A549 (cell line): ENCODE measurements around the gene CC2D2B. TPM values are rescaled to one million over a fixed set of nuclear protein-coding genes. Genes with fewer than 3 reads are reported as not detected.
"Not testable (repeated sequence)": the region's sequence is repeated elsewhere in the genome, so short reads cannot be mapped to it uniquely, and the experiment has no call there.

ENCODE experiments used
- ATAC-seq, 2 experiments: fragments of 200-7000 bp in 1 of 2; fragments of >200 bp in 1 of 2; cut with Nextera tagmentation in 1 of 2; cut with Tn5 transposase in 1 of 2; 3 replicates each; pipeline versions ENCODE4 v1.8.0 to v1.9.1; 2018 to 2020; ENCODE audit warnings: mild to moderate bottlenecking in 1 of 2, moderate library complexity in 1 of 2
- CTCF ChIA-PET: fragments of 300-600 bp; sonication (Branson Sonifier 250); formaldehyde crosslinking; extraction: SDS; loops from one replicate; lab custom pipeline; 2021; ENCODE audit warnings: antibody characterized with exemption, inconsistent platforms; lab: Yijun Ruan, JAX
- POLR2A ChIA-PET: fragments of 350-600 bp; formaldehyde crosslinking; extraction: SDS; loops from one replicate; lab custom pipeline; 2021; ENCODE audit warnings: antibody characterized with exemption, inconsistent platforms; lab: Yijun Ruan, JAX
- DNase-seq, 2 experiments: peaks; one replicate each; pipeline versions ENCODE4 v3.0.0 to v3.0.0-alpha.2; 2011 to 2016; ENCODE audit warnings: low read depth in 1 of 2, low spot score in 1 of 2
- FAIRE-seq: peaks from 2 replicates; lab custom pipeline; 2011; peaks lifted over from hg19 to GRCh38; lab: Jason Lieb, UNC
- H3K27ac ChIP-seq, 2 experiments: fragments of >200 bp; sonication (Bioruptor Twin); formaldehyde crosslinking; 3 replicates each; pipeline ENCODE4 v1.5.1; 2016 to 2017
- H3K4me1 ChIP-seq: fragments of >200 bp; sonication (Bioruptor Twin); formaldehyde crosslinking; 3 replicates; pipeline ENCODE4 v1.6.1; 2016
- H3K4me2 ChIP-seq: fragments of >200 bp; sonication (Bioruptor Twin); formaldehyde crosslinking; 3 replicates; pipeline ENCODE4 v1.6.1; 2016
- H3K4me3 ChIP-seq: fragments of >200 bp; sonication (Bioruptor Twin); formaldehyde crosslinking; 3 replicates; pipeline ENCODE4 v1.5.1; 2016
- H3K9me3 ChIP-seq: fragments of >200 bp; sonication (Bioruptor Twin); formaldehyde crosslinking; 3 replicates; pipeline ENCODE4 v1.6.1; 2016
- BCL3 ChIP-seq: fragments of >200 bp; sonication (Bioruptor Twin); formaldehyde crosslinking; IDR thresholded peaks from 3 replicates; pipeline ENCODE4 v1.6.1; 2016
- CBX2 ChIP-seq: fragments of 200-600 bp; sonication (generic); IDR thresholded peaks from 2 replicates; pipeline ENCODE4 v1.6.1; 2016; ENCODE audit warnings: low read depth, mild to moderate bottlenecking, borderline replicate concordance
- CBX8 ChIP-seq: fragments of 200-600 bp; sonication (generic); IDR thresholded peaks from 2 replicates; pipeline ENCODE4 v1.6.1; 2016
- CEBPB ChIP-seq, 2 experiments: fragments of >200 bp in 1 of 2; sonication (Bioruptor Twin) in 1 of 2; formaldehyde crosslinking in 1 of 2; IDR thresholded peaks; 2 replicates each; pipeline ENCODE4 v1.6.1; 2012 to 2016
- CHD2 ChIP-seq: fragments of 150-350 bp; IDR thresholded peaks from 2 replicates; pipeline ENCODE4 v1.6.1; 2014; ENCODE audit warnings: low read length; ENCODE audit not compliant: partially characterized antibody
- CHD4 ChIP-seq: fragments of 200-600 bp; sonication (generic); IDR thresholded peaks from 2 replicates; pipeline ENCODE4 v1.6.1; 2016; ENCODE audit warnings: antibody characterized with exemption, mild to moderate bottlenecking, borderline replicate concordance
- ELK1 ChIP-seq: fragments of 150-350 bp; IDR thresholded peaks from 2 replicates; pipeline ENCODE4 v1.6.1; 2014; ENCODE audit warnings: low read depth, mild to moderate bottlenecking, low read length
- ESRRA ChIP-seq: fragments of 150-350 bp; IDR thresholded peaks from 2 replicates; pipeline ENCODE4 v1.6.1; 2014; ENCODE audit warnings: mild to moderate bottlenecking, low read length, borderline replicate concordance
- FOSB ChIP-seq: fragments of 250-450 bp; sonication (Bioruptor Pico); IDR thresholded peaks from 2 replicates; pipeline ENCODE4 v1.5.0; 2020; ENCODE audit warnings: mild to moderate bottlenecking, moderate library complexity
- GATA3 ChIP-seq: IDR thresholded peaks from 2 replicates; pipeline ENCODE4 v1.6.1; 2012; ENCODE audit warnings: borderline replicate concordance
- HDAC2 ChIP-seq: fragments of 200-600 bp; sonication (generic); IDR thresholded peaks from 2 replicates; pipeline ENCODE4 v1.6.1; 2016
- HMGXB4 ChIP-seq: fragments of 250-450 bp; sonication (Bioruptor Pico); IDR thresholded peaks from 2 replicates; pipeline ENCODE4 v1.5.0; 2021; ENCODE audit warnings: mild to moderate bottlenecking, moderate library complexity, borderline replicate concordance
- HOXB5 ChIP-seq: fragments of 250-450 bp; sonication (Bioruptor Pico); IDR thresholded peaks from 2 replicates; pipeline ENCODE4 v1.5.0; 2020; ENCODE audit warnings: mild to moderate bottlenecking, moderate library complexity
- JUN ChIP-seq, 2 experiments: fragments of >200 bp; sonication (Bioruptor Twin); formaldehyde crosslinking; IDR thresholded peaks; 2 replicates in 1 of 2; 3 replicates in 1 of 2; pipeline ENCODE4 v1.6.1; 2016 to 2017
- JUNB ChIP-seq: fragments of >200 bp; sonication (Bioruptor Twin); formaldehyde crosslinking; IDR thresholded peaks from 2 replicates; pipeline ENCODE4 v1.6.1; 2016
- KDM1A ChIP-seq: fragments of 200-600 bp; sonication (generic); IDR thresholded peaks from 2 replicates; pipeline ENCODE4 v1.6.1; 2016; ENCODE audit warnings: low read depth, mild to moderate bottlenecking
- MAFK ChIP-seq: fragments of 450-650 bp; IDR thresholded peaks from 2 replicates; pipeline ENCODE4 v1.6.1; 2014; ENCODE audit not compliant: partially characterized antibody
- MAX ChIP-seq: IDR thresholded peaks from 2 replicates; pipeline ENCODE4 v1.6.1; 2012
- MYC ChIP-seq: IDR thresholded peaks from 2 replicates; pipeline ENCODE4 v1.6.1; 2012; ENCODE audit warnings: mild to moderate bottlenecking, inconsistent platforms, low read length, improper control_type of control experiment, borderline replicate concordance
- NR3C1 ChIP-seq: fragments of >200 bp; sonication (Bioruptor Twin); formaldehyde crosslinking; IDR thresholded peaks from 3 replicates; pipeline ENCODE4 v1.6.1; 2017
- RCOR1 ChIP-seq: fragments of 150-350 bp; IDR thresholded peaks from 2 replicates; pipeline ENCODE4 v1.6.1; 2014; ENCODE audit warnings: antibody characterized with exemption, low read length, low read depth
- REST ChIP-seq: fragments of 200-600 bp; sonication (generic); IDR thresholded peaks from 2 replicates; pipeline ENCODE4 v1.6.1; 2016; ENCODE audit warnings: antibody characterized with exemption, mild to moderate bottlenecking, moderate library complexity
- SREBF2 ChIP-seq: fragments of 450-650 bp; IDR thresholded peaks from 2 replicates; pipeline ENCODE4 v1.6.1; 2014; ENCODE audit warnings: mild to moderate bottlenecking, moderate library complexity
- USF2 ChIP-seq: fragments of 450-650 bp; IDR thresholded peaks from 2 replicates; pipeline ENCODE4 v1.6.1; 2014; ENCODE audit warnings: antibody characterized with exemption
- WGBS: methylation state at CpG from one replicate; pipeline ENCODE4 v1.1.6; 2017; ENCODE audit errors: missing lambda C conversion rate; 5-methylcytosine and 5-hydroxymethylcytosine counted together
- polyA plus RNA-seq, 4 experiments: library from polyadenylated mRNA; depleted of rRNA in 3 of 4; stranded (reverse); fragments of >200 nt; fragmentation: RNase III in 1 of 4; extraction: RNeasy Plus Mini Kit Qiagen cat#74134 plus additional on column Dnase treatment in 1 of 4; gene quantifications; 2 replicates in 3 of 4; 3 replicates in 1 of 4; pipeline ENCODE4 v1.2.3, GENCODE V29; 2011 to 2017

The CC2D2B gene
- polyA plus RNA-seq, 2 of the 4 experiments (the other 2 are of a cell fraction): 0.13 to 0.15 TPM

GRCh38 chr10:95909561-95909960 lies 1.8 kb downstream of the CC2D2B start:
- ChIA-PET POLR2A (no interaction called here), CTCF (no interaction called here)
- DNase-seq: no peak
- no peak overlapping the region for H3K4me2 ChIP-seq
- H3K27ac ChIP-seq: no peak overlapping the region
- no peaks in the 10 kb centered on the region for H3K9me3 ChIP-seq
- no peak for FAIRE-seq
- ATAC-seq: no peak
- WGBS: 91% methylated on average over 2 of the region's 2 CpGs
- TF ChIP-seq CHD2: no peak
- no peak for TF ChIP-seq SREBF2
- no peak for TF ChIP-seq ELK1
- TF ChIP-seq ESRRA: no peak
- TF ChIP-seq CBX2: no peak
- no peak for TF ChIP-seq HDAC2
- TF ChIP-seq FOSB (CRISPR knock-in tag): no peak
- no peak for TF ChIP-seq KDM1A
- TF ChIP-seq CHD4: no peak
- no peak for TF ChIP-seq REST
- no peak for TF ChIP-seq BCL3
- TF ChIP-seq MAX: no peak
- TF ChIP-seq USF2: no peak
- no peaks in the 10 kb centered on the region for H3K4me1 ChIP-seq
- H3K4me3 ChIP-seq: no peak overlapping the region

- TF ChIP-seq MAFK: peak; percentile 59
- H3K9me3 ChIP-seq, DNase-seq, H3K27ac ChIP-seq, ATAC-seq, H3K4me1 ChIP-seq, H3K4me2 ChIP-seq, FAIRE-seq, CTCF ChIA-PET, H3K4me3 ChIP-seq, POLR2A ChIA-PET: not testable (repeated sequence)
These were observed 8.3 kb downstream of the CC2D2B start for GRCh38 chr10:95916039-95916438.

GRCh38 chr10:95920798-95921426 lies 13.1 kb downstream of the CC2D2B start:
- H3K4me1 ChIP-seq: no peaks in the 10 kb centered on the region
- CTCF ChIA-PET: no interaction called here
- no peaks in the 10 kb centered on the region for H3K9me3 ChIP-seq
- ATAC-seq (no peak), DNase-seq (no peak), FAIRE-seq (no peak)
- 56% methylated on average over 6 of the region's 6 CpGs for WGBS
- no peak overlapping the region for H3K27ac ChIP-seq
- no peak overlapping the region for H3K4me3 ChIP-seq
- no peak overlapping the region for H3K4me2 ChIP-seq
- POLR2A ChIA-PET: no interaction called here
- TF ChIP-seq HOXB5 (CRISPR knock-in tag) (no peak), JUN (IDR thresholded peaks at IDR 0.05) (no peak), RCOR1 (no peak), NR3C1 (no peak), CEBPB (IDR thresholded peaks at IDR 0.05) (no peak), GATA3 (no peak), MYC (no peak), CBX8 (no peak), ELK1 (no peak), MAX (no peak), HMGXB4 (CRISPR knock-in tag) (no peak), JUNB (no peak)
